Measurements from ENCODE around the gene MUC3A. TPM values are rescaled to one million over a fixed set of nuclear protein-coding genes. Genes with fewer than 3 reads are reported as not detected.

MUC3A gene
- total and polyA plus RNA-seq, 2 of the 8 experiments (the other 6 are each of a cell fraction or from before 2014, with no cell fraction given) = 15.4 to 43.9 TPM

DNA sequence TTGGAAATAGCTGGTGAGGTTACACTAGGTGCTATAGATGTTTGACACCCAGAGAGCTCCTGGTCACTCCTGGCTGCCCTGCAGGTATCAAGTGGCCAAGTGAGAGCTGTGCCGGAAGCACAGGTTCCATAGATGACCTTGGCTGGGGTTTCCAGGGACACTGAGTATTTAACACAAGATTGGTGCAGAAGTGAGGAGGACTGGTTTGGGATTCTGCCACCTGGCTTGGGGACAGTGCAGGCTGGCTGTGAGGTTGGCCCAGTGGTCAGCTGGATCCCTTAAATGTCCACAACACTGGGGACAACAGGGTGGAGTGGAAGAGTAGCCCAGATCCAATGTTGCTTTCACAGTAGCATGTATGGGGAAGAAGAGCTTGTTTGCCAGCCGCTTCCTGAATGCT is 48.4 kb upstream of the MUC3A start:
- Histone ChIP-seq H3K18ac (ENCODE audit: extremely low read depth, low read length) (no peak overlapping the region; the same call in 1 of the 2 replicates), H3K4me2 (ENCODE audit: insufficient read depth in 1 of 2, low read depth in 2 of 2, low read length in 2 of 2) (no peak overlapping the region), H3K4me1 (replicated peaks in 1 of 4; ENCODE audit: control insufficient read depth in 3 of 4, insufficient read depth in 4 of 4, low read length in 3 of 4) (peaks cover 0 to 5% (median 3%) of the 10 kb centered on the region in 4 experiments; a peak in 6 of 7 replicates), H2BK15ac (ENCODE audit: low read length) (no peak overlapping the region), H2BK12ac (ENCODE audit: low read depth, low read length) (no peak overlapping the region), H2BK20ac (ENCODE audit: low read length) (no peak overlapping the region), H3K4me3 (ENCODE audit: extremely low read depth in 1 of 4, insufficient read depth in 2 of 4, low read depth in 3 of 4, low read length in 4 of 4) (no peak overlapping the region), H3K79me2 (ENCODE audit: control insufficient read depth in 1 of 2, insufficient read depth in 2 of 2, low read length in 2 of 2) (no peaks in the 10 kb centered on the region), H4K20me1 (replicated peaks in 1 of 2; ENCODE audit: control insufficient read depth in 1 of 2, insufficient read depth in 2 of 2, low read length in 2 of 2) (peaks cover 0 to 5% of the 10 kb centered on the region in 2 experiments), H3K9ac (replicated peaks in 1 of 4; ENCODE audit: extremely low read depth in 1 of 4, low read depth in 3 of 4, low read length in 3 of 4) (no peak overlapping the region), H3K27me3 (replicated peaks in 1 of 4; ENCODE audit: control insufficient read depth in 3 of 4, extremely low read depth in 1 of 4, insufficient read depth in 3 of 4, low read length in 3 of 4) (peaks cover 8 to 14% (median 11%) of the 10 kb centered on the region in 4 experiments), H4K91ac (replicated peaks; ENCODE audit: insufficient read length, low read length) (no peak overlapping the region), H3K27ac (ENCODE audit: low read depth, low read length) (no peak overlapping the region), H3K36me3 (ENCODE audit: control insufficient read depth in 2 of 4, insufficient read depth in 4 of 4, low read length in 3 of 4) (no peaks in the 10 kb centered on the region), H2AFZ (ENCODE audit: low read length) (no peak overlapping the region), H2BK5ac (ENCODE audit: low read depth, low read length) (no peak overlapping the region), H3K9me3 (ENCODE audit: insufficient read depth in 2 of 2, low read depth in 1 of 2, low read length in 1 of 2) (no peaks in the 10 kb centered on the region), H3K56ac (replicated peaks; ENCODE audit: insufficient read length, low read depth, low read length) (no peak overlapping the region), H4K8ac (ENCODE audit: extremely low read depth, insufficient read depth, low read length) (no peak overlapping the region), H2BK120ac (replicated peaks; ENCODE audit: low read depth, low read length) (no peak overlapping the region), H3K14ac (ENCODE audit: insufficient read length) (no peak overlapping the region), H3K23me2 (ENCODE audit: low read depth, low read length) (peaks cover 5% of the 10 kb centered on the region; the same call in 1 of the 2 replicates), H3K79me1 (ENCODE audit: low read depth, low read length) (no peaks in the 10 kb centered on the region), H3K4ac (replicated peaks; ENCODE audit: insufficient read length, low read depth, low read length) (no peak overlapping the region), H4K5ac (ENCODE audit: insufficient read length, low read depth, low read length) (no peak overlapping the region), H3K23ac (ENCODE audit: insufficient read length) (no peak overlapping the region), H2AK5ac (ENCODE audit: low read depth, low read length) (peak overlapping the region; percentile 39; the same call in 1 of the 2 replicates)
- 92% methylated on average over 2 of the region's 2 CpGs; no CpG with 5 or more reads in 1 of the 2 experiments for WGBS, 2 experiments (ENCODE audit: extremely low coverage in 1 of 2, insufficient coverage in 1 of 2, insufficient read length in 1 of 2, insufficient replicate concordance in 2 of 2, low coverage in 1 of 2, low lambda C conversion rate in 2 of 2, missing lambda C conversion rate in 1 of 2)
- FAIRE-seq (no peak), DNase-seq (ENCODE audit: low read depth in 1 of 2, low spot score in 2 of 2) (no peak)
- CTCF ChIA-PET (ENCODE audit: partially characterized antibody) = interaction anchor here (0.7 to 3.0 kb wide), 4 partner anchors 46 to 176 kb away, joined by 3 to 6 read pairs (median 4); no protein-coding TSS in a partner anchor
- POLR2A ChIA-PET (ENCODE audit: partially characterized antibody) = interaction anchor here (0.6 to 1.6 kb wide), 3 partner anchors 26 to 116 kb away, joined by 3 to 5 read pairs (median 3); partner anchors contain the start of gene SRRT
- TF ChIP-seq YY1 (IDR thresholded peaks at IDR 0.05; ENCODE audit: low read depth, low read length) (no peak), EP300 (IDR thresholded peaks at IDR 0.05; ENCODE audit: borderline replicate concordance in 1 of 2, low read depth in 2 of 2, low read length in 2 of 2) (no peak), BCL11A (IDR thresholded peaks at IDR 0.05; ENCODE audit: low read depth in 2 of 2, low read length in 2 of 2) (no peak)

All from H1 (cell line).